ENCODE data around the gene DCT.

The DCT gene

GRCh38 chr13:94400874-94401273 is 78.6 kb downstream of the DCT start:
- H3K36me3 Mint-ChIP-seq, result no peaks in the 10 kb centered on the region
- no peak overlapping the region for H3K4me3 Mint-ChIP-seq
- CTCF ChIA-PET, result no interaction called here
- H3K9me3 Mint-ChIP-seq, result no peaks in the 10 kb centered on the region
- no peak for DNase-seq
- no peak overlapping the region for H3K27ac Mint-ChIP-seq
- H3K4me1 Mint-ChIP-seq, result no peaks in the 10 kb centered on the region
- no peaks in the 10 kb centered on the region for H3K27me3 Mint-ChIP-seq

- no peak for DNase-seq
- CTCF ChIA-PET, result no interaction called here
- H3K4me1 Mint-ChIP-seq, result no peaks in the 10 kb centered on the region
- no peak overlapping the region for H3K4me3 Mint-ChIP-seq
- no peaks in the 10 kb centered on the region for H3K9me3 Mint-ChIP-seq
- no peaks in the 10 kb centered on the region for H3K27me3 Mint-ChIP-seq
- H3K36me3 Mint-ChIP-seq, result no peaks in the 10 kb centered on the region
- H3K27ac Mint-ChIP-seq, result no peak overlapping the region
Measured at GRCh38 chr13:94399812-94400211, 79.7 kb downstream of the DCT start.

DNA sequence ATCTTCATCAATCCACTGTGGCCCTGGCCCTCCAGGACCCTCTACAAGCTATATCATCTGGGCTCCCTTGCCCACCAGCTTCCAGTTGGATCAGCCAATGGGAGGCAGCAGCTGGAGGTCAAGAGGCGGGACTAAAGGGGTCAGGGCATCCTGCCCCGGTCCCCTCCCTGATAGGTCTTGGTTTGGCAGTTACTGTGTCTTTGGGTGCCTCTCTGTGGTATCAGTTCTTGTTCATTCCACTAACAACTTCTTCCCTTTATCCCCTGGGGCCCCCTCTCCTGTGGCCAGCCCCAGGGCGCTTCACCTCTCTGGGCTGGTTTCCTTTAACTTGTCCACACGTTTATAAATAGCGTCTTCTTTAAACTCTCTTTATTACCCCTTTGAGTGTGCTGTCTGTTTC is 83.6 kb downstream of the DCT start:
- no peaks in the 10 kb centered on the region for H3K36me3 Mint-ChIP-seq
- no peak for DNase-seq
- no peaks in the 10 kb centered on the region for H3K9me3 Mint-ChIP-seq
- no peak overlapping the region for H3K27ac Mint-ChIP-seq
- CTCF ChIA-PET, result interaction anchor here (1.3 to 1.9 kb wide), 2 partner anchors 32 to 33 kb away, joined by 3 to 4 read pairs; no protein-coding TSS in a partner anchor
- H3K27me3 Mint-ChIP-seq, result no peaks in the 10 kb centered on the region
- H3K4me3 Mint-ChIP-seq, result no peak overlapping the region
- H3K4me1 Mint-ChIP-seq, result no peaks in the 10 kb centered on the region

DNA sequence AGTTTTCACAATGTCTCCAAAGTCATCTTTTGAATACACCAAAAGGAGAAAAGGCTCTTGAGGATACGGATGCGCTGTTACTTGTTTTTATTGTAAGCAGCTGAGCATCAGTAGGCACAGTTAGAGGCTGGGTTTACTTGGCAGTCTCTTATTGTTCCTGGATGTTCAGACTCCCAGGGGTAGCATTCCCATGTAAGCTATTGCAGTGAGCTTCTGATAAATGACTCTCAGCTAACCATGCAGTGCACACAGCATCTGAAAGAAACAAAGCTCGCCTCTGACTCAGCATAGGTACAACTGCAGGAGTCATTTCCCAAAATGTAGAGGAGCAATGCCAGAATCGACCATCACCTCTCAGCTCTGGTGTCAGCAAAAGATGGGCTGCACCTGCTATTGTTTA is 84.8 kb downstream of the DCT start:
- Mint-ChIP-seq H3K27me3 (no peaks in the 10 kb centered on the region), H3K27ac (no peak overlapping the region), H3K36me3 (no peaks in the 10 kb centered on the region), H3K9me3 (no peaks in the 10 kb centered on the region), H3K4me3 (no peak overlapping the region), H3K4me1 (no peaks in the 10 kb centered on the region)
- CTCF ChIA-PET, result interaction anchor here (0.7 to 1.9 kb wide), 2 partner anchors 31 to 226 kb away, joined by 3 to 4 read pairs; no protein-coding TSS in a partner anchor
- DNase-seq, result no peak

- Mint-ChIP-seq H3K4me1 (no peaks in the 10 kb centered on the region), H3K27ac (no peak overlapping the region), H3K9me3 (no peaks in the 10 kb centered on the region), H3K36me3 (no peaks in the 10 kb centered on the region), H3K4me3 (no peak overlapping the region), H3K27me3 (no peaks in the 10 kb centered on the region)
- DNase-seq, result no peak
- CTCF ChIA-PET, result no interaction called here
Measured at GRCh38 chr13:94390881-94391280, 88.6 kb downstream of the DCT start.

- Mint-ChIP-seq H3K36me3 (no peaks in the 10 kb centered on the region), H3K4me3 (no peak overlapping the region), H3K9me3 (no peaks in the 10 kb centered on the region), H3K4me1 (no peaks in the 10 kb centered on the region), H3K27ac (no peak overlapping the region), H3K27me3 (no peaks in the 10 kb centered on the region)
- CTCF ChIA-PET, result no interaction called here
- DNase-seq, result no peak
Measured at GRCh38 chr13:94389604-94390351, 89.7 kb downstream of the DCT start.

DNA sequence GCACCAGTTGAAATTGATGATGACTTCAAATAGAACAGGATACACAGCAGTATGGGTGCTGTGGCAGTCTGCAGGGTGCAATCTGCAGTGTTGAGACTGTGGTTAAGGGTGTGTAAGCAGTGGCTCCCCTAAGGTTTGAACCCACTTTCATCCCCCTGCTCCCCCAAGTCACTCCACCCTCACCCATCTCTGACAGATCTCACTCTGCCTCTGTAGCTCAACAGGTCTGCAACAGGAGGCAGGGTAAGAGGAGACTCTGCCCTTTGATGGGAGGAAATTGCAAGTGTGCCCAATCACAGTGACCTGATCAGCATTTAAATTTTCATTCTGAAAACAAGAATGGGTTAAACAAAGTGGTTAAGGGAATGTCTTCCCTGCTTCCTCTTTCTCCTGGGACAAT is 92.4 kb downstream of the DCT start:
- CTCF ChIA-PET, result no interaction called here
- no peaks in the 10 kb centered on the region for H3K9me3 Mint-ChIP-seq
- H3K27ac Mint-ChIP-seq, result no peak overlapping the region
- peaks cover 6% of the 10 kb centered on the region for H3K27me3 Mint-ChIP-seq
- no peaks in the 10 kb centered on the region for H3K4me1 Mint-ChIP-seq
- no peak for DNase-seq
- no peak overlapping the region for H3K4me3 Mint-ChIP-seq
- H3K36me3 Mint-ChIP-seq, result no peaks in the 10 kb centered on the region
